Activated CD4-positive, alpha-beta T cell treated with anti-CD3 and anti-CD28 coated beads, Interleukin-2, amount 10 ng/mL, durations not matched to agents 7 days and 5 days (primary cell): Measurements from ENCODE around the gene FBXO3. TPM values are rescaled to one million over a fixed set of nuclear protein-coding genes. Genes with fewer than 3 reads are reported as not detected.
A peak's percentile ranks its signal among the peaks of the same experiment; 100 is the strongest.

Source experiments
- CTCF ChIA-PET: fragments of 350-600 bp; sonication (Branson Sonifier 250); formaldehyde crosslinking; loops from one replicate; lab custom pipeline; 2021; ENCODE audit warnings: antibody characterized with exemption; lab: Charles Lee
- POLR2A ChIA-PET: fragments of 350-600 bp; sonication (Branson Sonifier 250); formaldehyde crosslinking; loops from one replicate; lab custom pipeline; 2021; ENCODE audit warnings: antibody characterized with exemption; lab: Charles Lee
- DNase-seq: peaks from one replicate; pipeline ENCODE4 v3.0.0-alpha.2; 2020
- H3K27ac Mint-ChIP-seq: one replicate; pipeline ENCODE4 v1.8.0; 2021; ENCODE audit warnings: mild to moderate bottlenecking, moderate library complexity, mixed read lengths
- H3K27me3 Mint-ChIP-seq: one replicate; pipeline ENCODE4 v1.8.0; 2021; ENCODE audit warnings: mixed read lengths
- H3K36me3 Mint-ChIP-seq: one replicate; pipeline ENCODE4 v1.8.0; 2021; ENCODE audit warnings: low read depth, mixed read lengths
- H3K4me1 Mint-ChIP-seq: one replicate; pipeline ENCODE4 v1.8.0; 2021; ENCODE audit warnings: mixed read lengths
- H3K4me3 Mint-ChIP-seq: one replicate; pipeline ENCODE4 v1.8.0; 2021; ENCODE audit warnings: mild to moderate bottlenecking, moderate library complexity, mixed read lengths
- H3K9me3 Mint-ChIP-seq: one replicate; pipeline ENCODE4 v1.8.0; 2021; ENCODE audit warnings: mixed read lengths
- total RNA-seq, 2 experiments: library from RNA; stranded (reverse); gene quantifications; one replicate each; pipeline ENCODE4 v1.2.3, GENCODE V29; 2021

Gene FBXO3
- total RNA-seq, 2 experiments from 2014 or later: 22.7 to 24.2 TPM

- ChIA-PET CTCF (no interaction called here), POLR2A (no interaction called here)
- Mint-ChIP-seq H3K27ac (no peak overlapping the region), H3K27me3 (no peaks in the 10 kb centered on the region), H3K9me3 (no peaks in the 10 kb centered on the region), H3K36me3 (peaks cover 55% of the 10 kb centered on the region), H3K4me3 (no peak overlapping the region), H3K4me1 (no peaks in the 10 kb centered on the region)
- no peak for DNase-seq
Observed at GRCh38 chr11:33766085-33766484, 8.2 kb downstream of the FBXO3 start.

GRCh38 chr11:33761471-33761870 is 12.8 kb downstream of the FBXO3 start:
- H3K27me3 Mint-ChIP-seq: no peaks in the 10 kb centered on the region
- H3K4me1 Mint-ChIP-seq: no peaks in the 10 kb centered on the region
- ChIA-PET POLR2A (no interaction called here), CTCF (interaction anchor here (0.9 kb wide), 1 partner anchor 10 kb away, joined by 3 read pairs; no protein-coding TSS in a partner anchor)
- no peak overlapping the region for H3K4me3 Mint-ChIP-seq
- DNase-seq: no peak
- H3K36me3 Mint-ChIP-seq: peaks cover 60% of the 10 kb centered on the region
- H3K9me3 Mint-ChIP-seq: no peaks in the 10 kb centered on the region
- H3K27ac Mint-ChIP-seq: no peak overlapping the region

GRCh38 chr11:33753304-33753967 is 20.9 kb downstream of the FBXO3 start:
- CTCF ChIA-PET: interaction anchor here (0.5 to 2.1 kb wide), 5 partner anchors 11 to 619 kb away, joined by 3 to 7 read pairs (median 4); no protein-coding TSS in a partner anchor
- H3K36me3 Mint-ChIP-seq: peaks cover 33% of the 10 kb centered on the region
- DNase-seq: no peak
- POLR2A ChIA-PET: no interaction called here
- no peaks in the 10 kb centered on the region for H3K4me1 Mint-ChIP-seq
- no peaks in the 10 kb centered on the region for H3K27me3 Mint-ChIP-seq
- no peak overlapping the region for H3K4me3 Mint-ChIP-seq
- no peaks in the 10 kb centered on the region for H3K9me3 Mint-ChIP-seq
- no peak overlapping the region for H3K27ac Mint-ChIP-seq

- no peak overlapping the region for H3K27ac Mint-ChIP-seq
- no peaks in the 10 kb centered on the region for H3K9me3 Mint-ChIP-seq
- DNase-seq: no peak
- H3K4me3 Mint-ChIP-seq: no peak overlapping the region
- H3K27me3 Mint-ChIP-seq: no peaks in the 10 kb centered on the region
- H3K4me1 Mint-ChIP-seq: no peaks in the 10 kb centered on the region
- CTCF ChIA-PET: interaction anchor here (2.1 kb wide), 1 partner anchor 9 kb away, joined by 7 read pairs; no protein-coding TSS in a partner anchor
- POLR2A ChIA-PET: no interaction called here
- peaks cover 33% of the 10 kb centered on the region for H3K36me3 Mint-ChIP-seq
Observed at GRCh38 chr11:33751878-33752277, 22.4 kb downstream of the FBXO3 start.

GRCh38 chr11:33747979-33748378 is 26.3 kb downstream of the FBXO3 start:
- CTCF ChIA-PET: no interaction called here
- POLR2A ChIA-PET: no interaction called here
- DNase-seq: no peak
- H3K27me3 Mint-ChIP-seq: no peaks in the 10 kb centered on the region
- H3K36me3 Mint-ChIP-seq: peaks cover 26% of the 10 kb centered on the region
- H3K4me3 Mint-ChIP-seq: no peak overlapping the region
- H3K27ac Mint-ChIP-seq: no peak overlapping the region
- no peaks in the 10 kb centered on the region for H3K9me3 Mint-ChIP-seq
- H3K4me1 Mint-ChIP-seq: no peaks in the 10 kb centered on the region

GRCh38 chr11:33743291-33743690 is 31.0 kb downstream of the FBXO3 start:
- peaks cover 21% of the 10 kb centered on the region for H3K36me3 Mint-ChIP-seq
- peaks cover 5% of the 10 kb centered on the region for H3K27me3 Mint-ChIP-seq
- CTCF ChIA-PET: interaction anchor here (1.0 to 1.6 kb wide), 6 partner anchors 9 to 36 kb away, joined by 3 to 7 read pairs (median 4); no protein-coding TSS in a partner anchor
- no peak overlapping the region for H3K4me3 Mint-ChIP-seq
- no peak overlapping the region for H3K27ac Mint-ChIP-seq
- H3K4me1 Mint-ChIP-seq: no peaks in the 10 kb centered on the region
- POLR2A ChIA-PET: no interaction called here
- DNase-seq: no peak
- no peaks in the 10 kb centered on the region for H3K9me3 Mint-ChIP-seq

- ChIA-PET POLR2A (no interaction called here), CTCF (interaction anchor here (0.8 to 1.6 kb wide), 12 partner anchors 9 to 199 kb away, joined by 3 to 7 read pairs (median 4); no protein-coding TSS in a partner anchor)
- peaks cover 8% of the 10 kb centered on the region for H3K27me3 Mint-ChIP-seq
- DNase-seq: no peak
- H3K4me3 Mint-ChIP-seq: no peak overlapping the region
- H3K27ac Mint-ChIP-seq: no peak overlapping the region
- H3K36me3 Mint-ChIP-seq: peaks cover 17% of the 10 kb centered on the region
- H3K4me1 Mint-ChIP-seq: no peaks in the 10 kb centered on the region
- H3K9me3 Mint-ChIP-seq: no peaks in the 10 kb centered on the region
Observed at GRCh38 chr11:33742249-33742851, 32.0 kb downstream of the FBXO3 start.

GRCh38 chr11:33741806-33742205 is 32.5 kb downstream of the FBXO3 start:
- peaks cover 4% of the 10 kb centered on the region for H3K4me1 Mint-ChIP-seq
- peaks cover 11% of the 10 kb centered on the region for H3K27me3 Mint-ChIP-seq
- no peak overlapping the region for H3K27ac Mint-ChIP-seq
- H3K36me3 Mint-ChIP-seq: peaks cover 14% of the 10 kb centered on the region
- no peaks in the 10 kb centered on the region for H3K9me3 Mint-ChIP-seq
- POLR2A ChIA-PET: no interaction called here
- H3K4me3 Mint-ChIP-seq: no peak overlapping the region
- no peak for DNase-seq
- CTCF ChIA-PET: interaction anchor here (0.7 to 1.6 kb wide), 11 partner anchors 8 to 199 kb away, joined by 3 to 7 read pairs (median 4); no protein-coding TSS in a partner anchor

GRCh38 chr11:33737362-33737821 is 36.9 kb downstream of the FBXO3 start:
- peaks cover 18% of the 10 kb centered on the region for H3K36me3 Mint-ChIP-seq
- peak overlapping the region; percentile 83 for H3K4me3 Mint-ChIP-seq
- CTCF ChIA-PET: interaction anchor here (0.6 to 2.3 kb wide), 5 partner anchors 13 to 643 kb away, joined by 3 to 5 read pairs (median 3); partner anchors contain the start of gene FBXO3
- H3K27ac Mint-ChIP-seq: no peak overlapping the region
- peaks cover 15% of the 10 kb centered on the region for H3K27me3 Mint-ChIP-seq
- POLR2A ChIA-PET: no interaction called here
- no peak for DNase-seq
- peaks cover 31% of the 10 kb centered on the region for H3K4me1 Mint-ChIP-seq
- H3K9me3 Mint-ChIP-seq: no peaks in the 10 kb centered on the region

- CTCF ChIA-PET: interaction anchor here (1.1 to 2.3 kb wide), 4 partner anchors 14 to 38 kb away, joined by 3 to 5 read pairs (median 4); partner anchors contain the start of gene FBXO3
- Mint-ChIP-seq H3K9me3 (no peaks in the 10 kb centered on the region), H3K27ac (peak within 1 kb of the TSS; percentile 87), H3K36me3 (peaks cover 20% of the 10 kb centered on the region), H3K4me1 (peaks cover 38% of the 10 kb centered on the region), H3K27me3 (peaks cover 15% of the 10 kb centered on the region), H3K4me3 (peak within 1 kb of the TSS; percentile 83)
- DNase-seq: peak; percentile 84
- POLR2A ChIA-PET: interaction anchor here (0.7 kb wide), 1 partner anchor 58 kb away, joined by 12 read pairs; no protein-coding TSS in a partner anchor
Observed at GRCh38 chr11:33736148-33736812, 38.0 kb downstream of the FBXO3 start, which contains the start of gene CD59. Gene CD59, minus strand, starts transcription at chr11:33736423. Its CDS starts 13,978 bp downstream, at chr11:33722445.

GRCh38 chr11:33735271-33736147 is 38.8 kb downstream of the FBXO3 start:
- POLR2A ChIA-PET: interaction anchor here (0.6 kb wide), 1 partner anchor 487 kb away, joined by 3 read pairs; no protein-coding TSS in a partner anchor
- H3K4me3 Mint-ChIP-seq: peak overlapping the region; percentile 83
- DNase-seq: peak; percentile 54
- H3K4me1 Mint-ChIP-seq: peaks cover 38% of the 10 kb centered on the region
- CTCF ChIA-PET: interaction anchor here (1.5 kb wide), 1 partner anchor 33 kb away, joined by 4 read pairs; no protein-coding TSS in a partner anchor
- H3K9me3 Mint-ChIP-seq: no peaks in the 10 kb centered on the region
- peaks cover 20% of the 10 kb centered on the region for H3K36me3 Mint-ChIP-seq
- H3K27me3 Mint-ChIP-seq: peaks cover 15% of the 10 kb centered on the region
- H3K27ac Mint-ChIP-seq: peak overlapping the region; percentile 87
